Vein endothelial cell (primary cell): ENCODE measurements around the gene ABLIM3. TPM values are rescaled to one million over a fixed set of nuclear protein-coding genes. Genes with fewer than 3 reads are reported as not detected.

ENCODE experiments used
- total RNA-seq: library from RNA; depleted of rRNA; stranded (reverse); fragments of >200 nt; gene quantifications from 2 replicates; pipeline ENCODE4 v1.2.3, GENCODE V29; 2012

The ABLIM3 gene
- 40.5 and 45.9 TPM in 2 replicates for total RNA-seq

GRCh38 chr5:149141224-149141956 is at the start of gene ABLIM3:
Gene ABLIM3 (plus strand): TSS chr5:149141493. CDS start chr5:149142096, 603 bp downstream.

GRCh38 chr5:149271716-149272563 is 130.6 kb downstream of the ABLIM3 start, which contains the start of gene AFAP1L1:
Gene AFAP1L1 (plus strand): TSS chr5:149271859. CDS start chr5:149271969, 110 bp downstream.

Other genes starting within 250 kb of the ABLIM3 start
- 15.4 and 19.3 TPM in 2 replicates for gene SH3TC2, start 78.4 kb upstream of the ABLIM3 start, total RNA-seq
- gene AFAP1L1, start 130.4 kb downstream of the ABLIM3 start, total RNA-seq: 98.3 and 130 TPM in 2 replicates
- 33.0 and 52.4 TPM in 2 replicates for gene GRPEL2, start 204.0 kb downstream of the ABLIM3 start, total RNA-seq
- gene PCYOX1L, start 216.6 kb downstream of the ABLIM3 start, total RNA-seq: 12.9 and 15.4 TPM in 2 replicates
- gene IL17B, start 237.8 kb downstream of the ABLIM3 start, total RNA-seq: not detected in 2 replicates